22Rv1 (cell line): Measurements from ENCODE around the gene PCDH15.

Experiments used
- H3K27ac ChIP-seq: fragments of 450-650 bp; 2 replicates; pipeline ENCODE4 v1.5.1; 2017
- ZFX ChIP-seq: fragments of 450-650 bp; IDR thresholded peaks from 2 replicates; pipeline ENCODE4 v1.6.1; 2017; ENCODE audit warnings: antibody characterized with exemption, borderline replicate concordance
- TF ChIP-seq, protein P1 (sequence below): fragments of 450-650 bp; IDR thresholded peaks from 2 replicates; pipeline ENCODE4 v1.5.1; 2017; ENCODE audit warnings: mild to moderate bottlenecking

The PCDH15 gene

DNA sequence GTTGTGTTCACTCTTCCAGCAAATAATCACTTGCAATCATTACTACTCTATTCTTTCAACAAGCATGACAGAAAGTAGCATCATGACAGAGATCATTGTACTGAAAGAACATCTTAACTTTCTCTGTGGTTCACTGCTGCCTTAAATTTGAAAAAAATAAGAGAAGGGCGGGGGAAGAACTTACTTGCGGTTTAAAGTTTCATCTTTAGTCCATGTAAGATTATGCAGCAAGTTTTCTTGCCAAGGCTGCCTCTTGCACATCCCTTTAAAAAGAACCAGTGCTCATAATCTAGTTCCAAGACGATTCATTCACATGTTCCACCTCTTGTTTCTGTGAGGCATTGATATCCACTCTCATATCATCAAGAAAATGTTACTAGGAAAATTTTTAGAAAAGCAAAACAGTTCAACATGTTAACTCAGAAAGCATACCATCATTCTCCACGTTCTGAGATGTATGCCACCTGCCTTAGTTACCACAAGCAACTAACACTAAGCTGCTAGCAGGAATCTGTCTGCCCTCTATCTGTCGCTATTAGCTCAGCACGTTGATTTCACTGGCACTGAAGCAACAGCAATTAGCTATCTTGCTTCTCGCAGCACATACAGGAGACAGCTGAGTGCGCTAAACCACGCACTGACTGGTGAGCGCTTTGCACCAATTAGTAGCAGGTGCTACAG is at the start of gene PCDH15:
Gene PCDH15 (minus strand): TSS at position 491 of the 681 bp plus-strand sequence. CDS start 136,969 bp downstream, outside the sequence.
- no peak within 1 kb of the TSS for H3K27ac ChIP-seq
- TF ChIP-seq, protein P1, sequence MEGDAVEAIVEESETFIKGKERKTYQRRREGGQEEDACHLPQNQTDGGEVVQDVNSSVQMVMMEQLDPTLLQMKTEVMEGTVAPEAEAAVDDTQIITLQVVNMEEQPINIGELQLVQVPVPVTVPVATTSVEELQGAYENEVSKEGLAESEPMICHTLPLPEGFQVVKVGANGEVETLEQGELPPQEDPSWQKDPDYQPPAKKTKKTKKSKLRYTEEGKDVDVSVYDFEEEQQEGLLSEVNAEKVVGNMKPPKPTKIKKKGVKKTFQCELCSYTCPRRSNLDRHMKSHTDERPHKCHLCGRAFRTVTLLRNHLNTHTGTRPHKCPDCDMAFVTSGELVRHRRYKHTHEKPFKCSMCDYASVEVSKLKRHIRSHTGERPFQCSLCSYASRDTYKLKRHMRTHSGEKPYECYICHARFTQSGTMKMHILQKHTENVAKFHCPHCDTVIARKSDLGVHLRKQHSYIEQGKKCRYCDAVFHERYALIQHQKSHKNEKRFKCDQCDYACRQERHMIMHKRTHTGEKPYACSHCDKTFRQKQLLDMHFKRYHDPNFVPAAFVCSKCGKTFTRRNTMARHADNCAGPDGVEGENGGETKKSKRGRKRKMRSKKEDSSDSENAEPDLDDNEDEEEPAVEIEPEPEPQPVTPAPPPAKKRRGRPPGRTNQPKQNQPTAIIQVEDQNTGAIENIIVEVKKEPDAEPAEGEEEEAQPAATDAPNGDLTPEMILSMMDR: peak; percentile 81
- TF ChIP-seq ZFX: no peak

DNA sequence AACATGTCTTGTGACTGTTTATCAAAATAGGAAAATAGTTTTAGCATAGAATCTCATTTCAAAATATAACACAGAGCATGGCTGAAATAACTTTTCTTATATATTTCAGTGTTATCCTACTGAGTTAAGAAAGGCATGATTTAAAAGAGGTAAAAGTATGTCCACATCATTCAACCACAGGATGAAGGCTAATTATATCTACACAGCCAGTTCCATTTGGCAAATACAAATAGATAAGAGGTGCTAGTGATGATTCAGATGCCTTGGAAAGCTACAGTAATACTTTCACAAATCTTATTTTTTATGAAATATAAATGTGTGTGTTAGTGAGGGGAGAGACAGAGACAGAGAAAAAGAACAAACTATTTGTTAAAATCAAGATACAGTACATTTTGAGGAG is 42.9 kb upstream of the PCDH15 start:
- no peak for TF ChIP-seq ZFX
- H3K27ac ChIP-seq: no peak overlapping the region

DNA sequence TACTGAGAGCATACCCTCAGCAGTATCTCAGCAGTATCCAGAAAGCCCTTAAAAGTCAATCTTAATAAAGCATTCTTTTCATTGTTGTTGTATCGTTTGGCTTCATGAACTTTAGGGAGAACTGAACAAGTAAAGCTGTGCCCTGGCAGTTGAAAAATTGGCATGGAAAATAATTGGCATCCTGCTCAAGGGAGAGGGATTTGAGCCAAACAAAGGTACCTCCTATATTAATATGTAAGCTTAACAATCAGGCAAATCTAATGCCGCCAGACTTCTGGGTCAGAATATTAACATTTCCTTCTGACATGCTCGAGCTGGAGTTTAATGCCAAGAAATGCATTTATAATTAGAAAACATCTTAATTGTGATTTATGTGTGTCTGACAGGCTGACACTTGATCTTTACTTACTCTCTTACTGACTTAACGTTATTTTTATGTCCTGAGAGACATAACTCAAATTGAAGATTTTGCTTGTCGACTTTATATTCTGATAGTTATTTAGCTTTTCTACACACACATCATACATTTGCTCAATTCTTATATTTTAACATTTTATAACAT is 42.1 kb upstream of the PCDH15 start:
- H3K27ac ChIP-seq: no peak overlapping the region
- TF ChIP-seq, protein P1: no peak
- TF ChIP-seq ZFX: no peak

DNA sequence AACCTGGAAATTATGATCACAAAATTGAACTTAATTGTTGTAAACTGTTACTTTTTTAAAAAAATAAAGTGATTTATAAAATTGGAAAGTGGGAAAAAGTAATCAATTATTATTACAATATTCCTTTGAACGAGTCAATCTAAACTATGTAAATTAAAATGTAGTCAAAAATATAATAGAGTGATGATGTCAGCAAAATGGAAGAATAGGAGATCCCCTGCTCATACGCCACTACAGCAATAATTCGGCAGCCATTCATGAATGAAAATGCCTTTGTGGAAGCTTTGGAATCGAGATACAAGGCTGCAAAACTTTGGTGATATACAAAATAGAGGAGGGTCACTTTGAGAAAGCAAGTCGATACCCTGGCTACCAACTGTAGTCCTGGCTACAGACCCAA is 36.4 kb upstream of the PCDH15 start:
- no peak overlapping the region for H3K27ac ChIP-seq
- no peak for TF ChIP-seq ZFX
- TF ChIP-seq, protein P1: no peak

DNA sequence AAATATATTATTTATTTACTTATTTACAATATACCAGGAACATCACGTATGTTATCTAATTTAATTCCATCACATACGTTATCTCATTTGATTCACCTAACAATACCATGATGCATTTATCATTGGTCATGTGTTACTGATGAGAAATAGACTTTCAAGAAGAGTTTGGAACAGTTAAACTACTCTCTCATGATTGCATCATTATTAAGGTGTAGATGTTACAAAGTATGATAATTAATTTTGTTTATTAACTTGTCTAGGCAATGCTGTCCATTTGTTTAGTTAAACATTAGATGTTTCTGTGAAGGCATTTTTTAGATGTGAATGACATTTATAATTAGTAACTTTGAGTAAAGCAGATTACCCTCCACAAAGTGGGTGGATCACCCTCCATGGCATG is 32.0 kb upstream of the PCDH15 start:
- TF ChIP-seq, protein P1: no peak
- no peak for TF ChIP-seq ZFX

DNA sequence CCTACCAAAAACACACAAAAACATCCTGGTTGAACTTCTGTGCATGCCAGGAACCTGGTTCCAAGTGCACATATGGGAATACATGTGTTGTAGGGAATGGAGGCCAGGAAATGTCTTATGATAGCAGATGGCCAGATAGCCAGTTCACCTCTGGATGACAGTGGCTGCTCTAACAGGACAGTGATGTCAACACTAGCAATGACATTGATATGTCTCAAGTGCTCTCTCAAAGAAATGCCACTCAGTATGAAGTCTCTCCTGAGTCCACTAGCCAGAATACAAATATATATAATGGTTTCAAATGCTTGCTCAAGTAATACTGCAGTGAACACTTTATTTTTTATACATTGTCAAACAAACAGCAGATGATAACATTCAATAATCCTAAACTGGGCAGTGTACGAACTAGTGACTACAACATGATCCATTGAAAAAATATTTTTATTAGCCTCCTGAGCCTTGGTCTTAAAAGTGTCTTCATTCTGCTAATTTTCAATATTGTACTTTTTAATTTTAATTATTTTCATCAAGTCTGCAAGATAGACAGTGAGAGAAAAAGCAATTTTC is 26.0 kb upstream of the PCDH15 start:
- TF ChIP-seq, protein P1: no peak
- TF ChIP-seq ZFX: no peak
- H3K27ac ChIP-seq: no peak overlapping the region

More for the DNA sequence above, 32.0 kb upstream of the PCDH15 start:
- no peak overlapping the region for H3K27ac ChIP-seq

DNA sequence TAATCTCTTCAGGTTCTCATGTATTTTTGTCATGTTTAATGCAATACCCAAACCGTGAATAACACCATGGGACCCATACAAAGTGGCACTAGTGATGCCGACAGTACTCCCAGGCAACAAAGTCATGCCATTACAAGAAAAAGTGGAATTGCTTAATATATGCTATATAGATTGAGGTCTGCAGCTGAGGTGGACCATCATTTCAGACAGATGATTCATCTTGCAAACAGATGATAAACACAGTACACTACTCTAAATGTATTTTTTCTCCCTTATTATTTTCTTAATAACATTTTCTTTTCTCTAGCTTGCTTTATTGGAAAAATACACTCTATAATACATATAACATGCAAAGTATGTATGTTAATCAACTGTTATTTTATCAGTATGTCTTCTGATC is 14.6 kb upstream of the PCDH15 start:
- no peak overlapping the region for H3K27ac ChIP-seq
- TF ChIP-seq, protein P1: no peak
- TF ChIP-seq ZFX: no peak
